HEK293 (cell line): ENCODE data around the gene PIK3AP1.

Experiments
- CTCF ChIP-seq: fragments of 450-650 bp; formaldehyde crosslinking; IDR thresholded peaks from 2 replicates; pipeline ENCODE4 v1.5.1; 2016; ENCODE audit warnings: missing biosample characterization, missing genetic modification characterization
- SP2 ChIP-seq: fragments of 450-650 bp; formaldehyde crosslinking; IDR thresholded peaks from 2 replicates; pipeline ENCODE4 v1.5.1; 2016; ENCODE audit warnings: missing biosample characterization, missing genetic modification characterization
- ZNF274 ChIP-seq, 2 experiments: fragments of 200-500 bp in 1 of 2; fragments of 450-650 bp in 1 of 2; sonication (Bioruptor generic) in 1 of 2; formaldehyde crosslinking in 1 of 2; IDR thresholded peaks; 2 replicates each; pipeline versions ENCODE4 v1.5.1 to v1.6.1; 2014 to 2016; ENCODE audit warnings: borderline replicate concordance in 1 of 2, inconsistent platforms in 1 of 2, low read length in 1 of 2, missing biosample characterization in 1 of 2, missing genetic modification characterization in 1 of 2

DNA sequence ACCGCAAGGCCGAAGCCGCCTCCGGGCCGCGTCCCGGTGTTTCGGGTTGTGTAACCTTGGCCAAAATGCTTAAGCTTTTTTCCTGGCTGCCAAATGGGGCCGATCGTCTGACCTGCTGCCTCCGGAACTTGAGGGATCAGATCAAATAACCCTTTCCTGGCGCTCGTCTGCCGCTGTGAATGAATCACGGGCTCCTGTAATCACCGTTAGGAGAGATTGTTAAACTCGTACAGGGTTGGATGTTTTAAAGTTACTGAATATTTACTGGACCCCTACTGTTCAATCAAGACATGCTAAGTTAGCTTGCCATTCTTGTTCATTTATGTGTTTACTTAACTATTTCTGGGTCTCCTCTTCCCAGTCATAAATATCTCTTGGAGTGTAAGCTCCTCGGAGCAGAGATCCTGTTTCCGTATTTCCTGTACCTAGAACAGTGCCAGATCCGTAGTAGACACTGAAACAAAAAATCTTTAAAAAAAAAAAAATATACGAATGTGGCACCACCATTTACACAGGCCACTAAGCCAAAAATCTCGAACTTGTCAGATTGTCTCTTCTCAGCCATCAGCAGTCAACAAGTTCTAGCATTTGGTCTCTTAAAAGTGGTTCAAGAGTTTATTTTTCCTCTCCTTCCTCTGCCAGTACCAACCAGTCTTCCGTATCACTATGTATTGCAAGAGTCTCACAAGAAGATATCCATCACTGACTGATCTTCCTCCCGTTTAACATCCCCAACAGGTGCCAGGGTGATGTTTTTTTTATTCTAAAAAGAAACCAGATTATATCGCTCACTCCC, 132.9 kb downstream of the PIK3AP1 start:
- TF ChIP-seq ZNF274 (IDR thresholded peaks at IDR 0.05; ENCODE audit: low read length) (no peak), ZNF274 (tag by site-specific recombination; IDR thresholded peaks at IDR 0.05; ENCODE audit: borderline replicate concordance) (no peak), CTCF (tag by site-specific recombination) (no peak), SP2 (tag by site-specific recombination) (no peak)
